Gastroesophageal sphincter (tissue), 4 donors: ENCODE data around the gene TP63. TPM values are rescaled to one million over a fixed set of nuclear protein-coding genes. Genes with fewer than 3 reads are reported as not detected.

Experiments used
- ATAC-seq: fragments of 150-250 bp; one replicate; pipeline ENCODE4 v1.9.1; 2016; ENCODE audit warnings: mild to moderate bottlenecking, moderate library complexity
- H3K27ac ChIP-seq, 4 donors: fragments of 200-600 bp; sonication (generic) in 3 of 4; 1 replicate in 3 of 4; 2 replicates in 1 of 4; pipeline ENCODE4 v1.5.1; 2016 to 2019
- H3K27me3 ChIP-seq: fragments of 200-600 bp; sonication (generic); one replicate; pipeline ENCODE4 v1.5.1; 2019
- H3K36me3 ChIP-seq, 2 donors: fragments of 200-600 bp; sonication (generic); one replicate each; pipeline ENCODE4 v1.5.1; 2019; ENCODE audit warnings: control low read depth in 1 of 2
- H3K4me1 ChIP-seq, 3 donors: fragments of 200-600 bp; sonication (generic); 1 replicate in 2 of 3; 2 replicates in 1 of 3; pipeline ENCODE4 v1.5.1; 2016 to 2019; ENCODE audit warnings: control low read depth in 2 of 3
- H3K4me3 ChIP-seq, 2 donors: fragments of 200-600 bp; sonication (generic); one replicate each; pipeline ENCODE4 v1.5.1; 2019; ENCODE audit warnings: mild to moderate bottlenecking in 1 of 2, moderate library complexity in 1 of 2
- H3K9me3 ChIP-seq, 3 donors: fragments of 200-600 bp; sonication (generic); one replicate each; pipeline ENCODE4 v1.5.1; 2017 to 2019; ENCODE audit warnings: control low read depth in 2 of 3
- EP300 ChIP-seq: sonication (generic); formaldehyde crosslinking; IDR thresholded peaks from one replicate; pipeline ENCODE4 v1.6.1; 2017; ENCODE audit warnings: antibody characterized with exemption, mild to moderate bottlenecking
- POLR2A ChIP-seq, 2 donors: fragments of 450-650 bp; IDR thresholded peaks; one replicate each; pipeline ENCODE4 v1.6.1; 2017; ENCODE audit warnings: antibody characterized with exemption in 2 of 2, mild to moderate bottlenecking in 2 of 2, moderate library complexity in 1 of 2
- POLR2AphosphoS5 ChIP-seq: sonication (generic); formaldehyde crosslinking; IDR thresholded peaks from one replicate; pipeline ENCODE4 v1.6.1; 2017; ENCODE audit warnings: antibody characterized with exemption
- WGBS, 2 donors: methylation state at CpG; one replicate each; pipeline ENCODE4 v1.1.5; 2018; ENCODE audit warnings: low coverage in 1 of 2; 5-methylcytosine and 5-hydroxymethylcytosine counted together
- total RNA-seq, 4 donors: library from RNA; depleted of rRNA; stranded (reverse); fragments of >200 nt; gene quantifications; one replicate each; pipeline ENCODE4 v1.1.0, GENCODE V29; 2016
- TF ChIP-seq, protein P1 (sequence below), 4 experiments: fragments of 200-600 bp in 2 of 4; fragments of 450-650 bp in 2 of 4; sonication (generic) in 1 of 4; IDR thresholded peaks; one replicate each; pipeline ENCODE4 v1.5.1; 2017 to 2019; ENCODE audit warnings: antibody characterized with exemption in 4 of 4, mild to moderate bottlenecking in 2 of 4, moderate library complexity in 2 of 4

Gene TP63
- total RNA-seq, 4 donors from 2014 or later: 0.13 to 7.4 (median 3.4) TPM; not detected in 1

DNA sequence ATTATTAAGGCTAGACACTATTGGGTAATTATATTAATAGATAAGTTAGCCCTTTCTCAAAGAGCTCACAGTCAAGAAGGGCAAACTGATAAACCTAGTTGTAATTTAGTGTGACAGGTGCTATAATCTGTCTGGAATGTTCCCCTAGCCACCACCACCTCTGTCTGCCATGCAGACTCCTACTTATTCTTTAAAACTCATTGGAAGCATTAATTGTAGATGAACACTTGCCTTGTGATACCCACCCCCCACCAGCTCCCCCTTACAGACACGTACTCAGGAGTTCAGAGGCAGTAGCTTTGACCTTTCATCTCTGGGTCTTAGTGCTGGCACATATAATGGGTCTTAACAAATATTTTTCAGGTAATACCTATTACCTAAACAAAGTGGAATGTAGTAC, 195.9 kb downstream of the TP63 start:
- TF ChIP-seq POLR2A (IDR thresholded peaks at IDR 0.05) (no peak), EP300 (no peak), POLR2AphosphoS5 (no peak)
- TF ChIP-seq, protein P1, sequence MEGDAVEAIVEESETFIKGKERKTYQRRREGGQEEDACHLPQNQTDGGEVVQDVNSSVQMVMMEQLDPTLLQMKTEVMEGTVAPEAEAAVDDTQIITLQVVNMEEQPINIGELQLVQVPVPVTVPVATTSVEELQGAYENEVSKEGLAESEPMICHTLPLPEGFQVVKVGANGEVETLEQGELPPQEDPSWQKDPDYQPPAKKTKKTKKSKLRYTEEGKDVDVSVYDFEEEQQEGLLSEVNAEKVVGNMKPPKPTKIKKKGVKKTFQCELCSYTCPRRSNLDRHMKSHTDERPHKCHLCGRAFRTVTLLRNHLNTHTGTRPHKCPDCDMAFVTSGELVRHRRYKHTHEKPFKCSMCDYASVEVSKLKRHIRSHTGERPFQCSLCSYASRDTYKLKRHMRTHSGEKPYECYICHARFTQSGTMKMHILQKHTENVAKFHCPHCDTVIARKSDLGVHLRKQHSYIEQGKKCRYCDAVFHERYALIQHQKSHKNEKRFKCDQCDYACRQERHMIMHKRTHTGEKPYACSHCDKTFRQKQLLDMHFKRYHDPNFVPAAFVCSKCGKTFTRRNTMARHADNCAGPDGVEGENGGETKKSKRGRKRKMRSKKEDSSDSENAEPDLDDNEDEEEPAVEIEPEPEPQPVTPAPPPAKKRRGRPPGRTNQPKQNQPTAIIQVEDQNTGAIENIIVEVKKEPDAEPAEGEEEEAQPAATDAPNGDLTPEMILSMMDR (IDR thresholded peaks at IDR 0.05): no peak
- Histone ChIP-seq H3K9me3 (no peaks in the 10 kb centered on the region), H3K4me1 (no peaks in the 10 kb centered on the region), H3K36me3 (no peaks in the 10 kb centered on the region), H3K4me3 (no peak overlapping the region), H3K27me3 (no peaks in the 10 kb centered on the region), H3K27ac (no peak overlapping the region)
- ATAC-seq: no peak
- 100% methylated on average over 1 of the region's 1 CpG for WGBS, 2 donors

DNA sequence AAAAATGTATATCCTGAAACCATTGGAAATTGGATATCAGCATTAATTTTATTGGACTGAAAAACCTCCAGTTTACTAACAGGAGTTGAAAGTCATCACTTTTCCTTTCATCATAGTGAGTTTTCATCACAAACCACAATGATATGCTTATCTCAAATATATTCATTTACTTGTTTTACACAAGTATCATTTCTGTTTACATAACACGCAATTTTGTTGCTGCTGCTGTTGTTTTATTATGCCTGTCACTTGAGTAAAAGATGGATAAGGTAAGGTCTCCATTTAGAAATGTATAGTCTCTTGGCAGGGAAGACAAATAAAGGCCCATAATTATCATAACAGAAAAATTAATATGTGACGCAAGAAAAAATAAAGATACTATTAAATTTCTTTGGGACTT, 199.2 kb downstream of the TP63 start:
- WGBS, 2 donors: 65 to 70% methylated on average over 1 to 2 of the region's 2 CpGs
- no peaks in the 10 kb centered on the region for H3K27me3 ChIP-seq
- ATAC-seq: no peak
- no peaks in the 10 kb centered on the region for H3K9me3 ChIP-seq
- H3K36me3 ChIP-seq: no peaks in the 10 kb centered on the region
- no peak overlapping the region for H3K4me3 ChIP-seq
- H3K4me1 ChIP-seq: no peaks in the 10 kb centered on the region
- no peak overlapping the region for H3K27ac ChIP-seq
- TF ChIP-seq EP300: no peak
- no peak for TF ChIP-seq POLR2AphosphoS5
- TF ChIP-seq POLR2A (IDR thresholded peaks at IDR 0.05): no peak
- TF ChIP-seq, protein P1 (IDR thresholded peaks at IDR 0.05): no peak

DNA sequence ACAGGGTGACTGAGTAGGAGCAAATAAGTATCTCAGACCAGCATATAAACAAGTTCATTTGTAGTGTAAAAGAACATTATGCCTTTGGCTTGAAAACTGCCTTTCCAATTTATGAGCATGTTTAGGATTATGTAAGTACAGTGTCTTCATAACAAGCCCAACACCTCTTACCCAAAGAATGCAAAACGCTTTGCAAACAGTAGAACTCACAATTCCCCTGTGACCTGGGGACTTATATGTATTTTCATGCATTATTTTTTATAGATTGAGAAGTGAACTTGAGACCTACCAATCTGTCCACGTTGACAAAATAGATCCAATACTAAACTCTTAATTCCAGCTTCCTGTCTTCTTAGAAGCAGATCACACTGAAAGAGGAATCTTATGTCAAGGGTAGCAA, 202.1 kb downstream of the TP63 start:
- no peaks in the 10 kb centered on the region for H3K9me3 ChIP-seq
- no peaks in the 10 kb centered on the region for H3K27me3 ChIP-seq
- no peaks in the 10 kb centered on the region for H3K4me1 ChIP-seq
- H3K4me3 ChIP-seq: no peak overlapping the region
- ATAC-seq: no peak
- H3K27ac ChIP-seq: no peak overlapping the region
- TF ChIP-seq POLR2A (IDR thresholded peaks at IDR 0.05) (no peak), EP300 (no peak), POLR2AphosphoS5 (no peak)
- TF ChIP-seq, protein P1 (IDR thresholded peaks at IDR 0.05): no peak
- no peaks in the 10 kb centered on the region for H3K36me3 ChIP-seq
- 56 to 68% methylated on average over 2 of the region's 2 CpGs for WGBS, 2 donors

DNA sequence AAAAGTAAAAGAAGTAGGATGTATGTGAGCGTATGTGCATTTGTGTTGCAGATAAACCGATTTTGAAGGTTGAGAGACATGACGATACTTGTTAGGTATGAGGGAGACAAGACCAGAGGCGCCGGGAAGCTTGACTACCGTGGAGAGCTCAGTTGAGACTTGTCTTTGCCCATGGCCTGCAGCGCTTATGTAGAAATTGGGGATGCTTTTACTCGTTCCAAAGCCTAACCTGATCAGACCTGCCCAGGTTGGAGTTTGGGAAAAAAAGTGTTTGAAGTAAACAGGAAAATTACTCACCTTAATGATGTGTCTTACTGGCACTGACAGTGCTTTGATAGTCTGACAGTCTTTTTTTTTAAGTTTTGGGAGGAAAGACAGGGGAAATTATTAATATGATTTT, 202.8 kb downstream of the TP63 start:
- Histone ChIP-seq H3K4me3 (no peak overlapping the region), H3K9me3 (no peaks in the 10 kb centered on the region), H3K27me3 (no peaks in the 10 kb centered on the region), H3K4me1 (no peaks in the 10 kb centered on the region), H3K27ac (no peak overlapping the region), H3K36me3 (no peaks in the 10 kb centered on the region)
- TF ChIP-seq EP300 (no peak), POLR2AphosphoS5 (no peak), POLR2A (IDR thresholded peaks at IDR 0.05) (no peak)
- TF ChIP-seq, protein P1 (IDR thresholded peaks at IDR 0.05): no peak
- no peak for ATAC-seq
- 80 to 89% methylated on average over 7 to 8 of the region's 8 CpGs for WGBS, 2 donors

DNA sequence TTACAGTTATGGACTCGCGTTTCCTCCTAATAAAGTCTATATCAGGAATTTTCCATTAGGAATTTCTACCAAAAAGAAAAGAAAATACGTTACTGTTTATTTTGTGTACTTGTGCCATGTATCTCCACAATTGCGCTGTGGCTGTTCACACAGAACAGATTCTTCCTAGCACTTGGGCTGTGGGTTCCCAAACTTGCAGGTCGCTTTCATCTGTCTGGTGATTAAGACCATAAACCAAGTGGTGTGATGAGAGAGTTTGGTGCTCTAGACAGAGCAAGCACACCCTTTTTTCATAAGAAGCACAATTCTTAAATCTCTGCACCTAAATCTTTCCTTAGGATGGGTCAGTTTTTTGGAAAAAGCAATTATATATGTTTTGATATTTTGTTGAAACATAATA, 203.3 kb downstream of the TP63 start:
- WGBS, 2 donors: 93 to 98% methylated on average over 5 of the region's 5 CpGs
- Histone ChIP-seq H3K9me3 (no peaks in the 10 kb centered on the region), H3K27ac (no peak overlapping the region), H3K36me3 (no peaks in the 10 kb centered on the region), H3K4me1 (no peaks in the 10 kb centered on the region), H3K4me3 (no peak overlapping the region), H3K27me3 (no peaks in the 10 kb centered on the region)
- ATAC-seq: no peak
- TF ChIP-seq, protein P1 (IDR thresholded peaks at IDR 0.05): no peak
- no peak for TF ChIP-seq POLR2AphosphoS5
- TF ChIP-seq EP300: no peak
- TF ChIP-seq POLR2A (IDR thresholded peaks at IDR 0.05): no peak
